WERI-Rb-1 (cell line): ENCODE measurements around the gene SIK3.

Experiments
- DNase-seq: peaks from one replicate; pipeline ENCODE4 v3.0.0-alpha.2; 2020
- H3K27ac ChIP-seq: fragments of 250-450 bp; sonication (Bioruptor Pico); 2 replicates; pipeline ENCODE4 v1.5.1; 2020; ENCODE audit warnings: mild to moderate bottlenecking, moderate library complexity
- H3K27me3 ChIP-seq: fragments of 250-450 bp; sonication (Bioruptor Pico); 2 replicates; pipeline ENCODE4 v1.5.1; 2021; ENCODE audit warnings: mild to moderate bottlenecking, low read depth, moderate library complexity; ENCODE audit not compliant: insufficient read depth, severe bottlenecking
- H3K36me3 ChIP-seq: fragments of 250-450 bp; sonication (Bioruptor Pico); 2 replicates; pipeline ENCODE4 v1.5.1; 2020; ENCODE audit warnings: mild to moderate bottlenecking, moderate library complexity
- H3K4me3 ChIP-seq: 2 replicates; pipeline ENCODE4 v1.5.1; 2011; ENCODE audit warnings: low read depth, mild to moderate bottlenecking, control low read depth, low read length
- H3K9me3 ChIP-seq: fragments of 250-450 bp; sonication (Bioruptor Pico); 2 replicates; pipeline ENCODE4 v1.5.1; 2021; ENCODE audit warnings: mild to moderate bottlenecking, moderate library complexity; ENCODE audit not compliant: severe bottlenecking
- TF ChIP-seq, protein P1 (sequence below): IDR thresholded peaks from 2 replicates; pipeline ENCODE4 v1.5.1; 2011; ENCODE audit warnings: low read depth, mild to moderate bottlenecking, control low read depth, inconsistent platforms, low read length

Gene SIK3

GRCh38 chr11:117068303-117068860, 29.8 kb downstream of the SIK3 start:
- no peak overlapping the region for H3K27ac ChIP-seq
- TF ChIP-seq, protein P1, sequence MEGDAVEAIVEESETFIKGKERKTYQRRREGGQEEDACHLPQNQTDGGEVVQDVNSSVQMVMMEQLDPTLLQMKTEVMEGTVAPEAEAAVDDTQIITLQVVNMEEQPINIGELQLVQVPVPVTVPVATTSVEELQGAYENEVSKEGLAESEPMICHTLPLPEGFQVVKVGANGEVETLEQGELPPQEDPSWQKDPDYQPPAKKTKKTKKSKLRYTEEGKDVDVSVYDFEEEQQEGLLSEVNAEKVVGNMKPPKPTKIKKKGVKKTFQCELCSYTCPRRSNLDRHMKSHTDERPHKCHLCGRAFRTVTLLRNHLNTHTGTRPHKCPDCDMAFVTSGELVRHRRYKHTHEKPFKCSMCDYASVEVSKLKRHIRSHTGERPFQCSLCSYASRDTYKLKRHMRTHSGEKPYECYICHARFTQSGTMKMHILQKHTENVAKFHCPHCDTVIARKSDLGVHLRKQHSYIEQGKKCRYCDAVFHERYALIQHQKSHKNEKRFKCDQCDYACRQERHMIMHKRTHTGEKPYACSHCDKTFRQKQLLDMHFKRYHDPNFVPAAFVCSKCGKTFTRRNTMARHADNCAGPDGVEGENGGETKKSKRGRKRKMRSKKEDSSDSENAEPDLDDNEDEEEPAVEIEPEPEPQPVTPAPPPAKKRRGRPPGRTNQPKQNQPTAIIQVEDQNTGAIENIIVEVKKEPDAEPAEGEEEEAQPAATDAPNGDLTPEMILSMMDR = no peak
- no peaks in the 10 kb centered on the region for H3K27me3 ChIP-seq
- H3K4me3 ChIP-seq = no peak overlapping the region
- DNase-seq = no peak
- no peaks in the 10 kb centered on the region for H3K9me3 ChIP-seq
- H3K36me3 ChIP-seq = no peaks in the 10 kb centered on the region

DNA sequence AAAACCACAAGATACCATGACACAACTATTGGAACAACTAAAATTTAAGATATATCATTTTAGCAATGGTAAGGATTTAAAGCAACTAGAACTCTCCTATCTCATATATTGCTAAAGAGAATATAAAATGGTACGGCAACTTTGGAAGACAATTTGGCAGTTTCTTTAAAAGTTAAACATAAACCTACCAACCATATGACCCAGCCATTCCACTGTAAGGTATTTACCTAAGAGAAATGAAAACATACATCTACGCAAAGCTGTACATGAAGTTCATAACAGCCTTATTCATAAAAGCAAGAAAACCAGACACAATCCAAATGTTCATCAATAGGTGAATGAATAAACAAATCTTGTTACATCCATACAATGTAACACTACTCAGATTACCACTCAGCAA, 31.3 kb downstream of the SIK3 start:
- H3K27ac ChIP-seq = no peak overlapping the region
- no peak for DNase-seq
- H3K4me3 ChIP-seq = no peak overlapping the region
- H3K27me3 ChIP-seq = no peaks in the 10 kb centered on the region
- TF ChIP-seq, protein P1 = no peak
- no peaks in the 10 kb centered on the region for H3K36me3 ChIP-seq
- H3K9me3 ChIP-seq = no peaks in the 10 kb centered on the region

DNA sequence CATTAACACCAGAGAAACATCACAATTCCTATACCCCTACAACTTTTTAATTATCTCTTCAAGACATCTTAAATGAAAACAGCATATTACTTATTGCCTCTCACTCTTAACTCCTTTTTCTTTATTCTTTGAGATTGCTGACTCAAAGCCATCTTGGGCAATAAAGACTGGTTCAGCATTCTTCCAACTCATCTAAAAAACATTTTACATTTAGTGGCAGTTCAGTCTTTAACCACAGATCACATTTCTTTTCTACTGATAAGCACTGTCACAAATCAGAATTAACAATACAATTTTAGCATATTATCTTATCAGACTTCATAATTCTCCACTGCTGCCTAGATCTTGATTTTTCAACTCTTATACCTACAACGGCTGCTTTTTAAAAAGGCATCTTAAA, 34.0 kb downstream of the SIK3 start:
- H3K27me3 ChIP-seq = no peaks in the 10 kb centered on the region
- TF ChIP-seq, protein P1 = no peak
- H3K9me3 ChIP-seq = no peaks in the 10 kb centered on the region
- H3K27ac ChIP-seq = no peak overlapping the region
- no peak overlapping the region for H3K4me3 ChIP-seq
- no peaks in the 10 kb centered on the region for H3K36me3 ChIP-seq
- DNase-seq = no peak

DNA sequence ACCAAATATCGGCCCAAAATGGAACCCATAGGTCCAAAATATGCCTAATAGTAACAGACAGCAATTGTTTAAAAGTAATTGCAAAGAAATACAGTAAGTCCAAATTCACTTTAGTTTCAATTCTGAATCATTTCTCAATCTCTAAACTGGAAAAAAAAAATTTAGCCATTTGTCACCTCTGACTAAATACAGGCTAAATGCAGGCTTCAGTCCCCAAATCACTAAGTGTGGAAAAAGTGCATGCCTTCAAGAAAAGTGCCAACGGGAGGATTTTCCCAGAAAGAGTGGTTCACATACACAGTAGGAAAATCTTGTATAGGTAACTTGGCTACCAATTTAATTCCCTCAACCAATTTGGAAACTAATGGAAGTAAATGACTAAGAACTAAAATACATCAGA, 35.7 kb downstream of the SIK3 start:
- Histone ChIP-seq H3K4me3 (no peak overlapping the region), H3K9me3 (no peaks in the 10 kb centered on the region), H3K36me3 (no peaks in the 10 kb centered on the region), H3K27ac (no peak overlapping the region), H3K27me3 (no peaks in the 10 kb centered on the region)
- TF ChIP-seq, protein P1 = no peak
- no peak for DNase-seq

DNA sequence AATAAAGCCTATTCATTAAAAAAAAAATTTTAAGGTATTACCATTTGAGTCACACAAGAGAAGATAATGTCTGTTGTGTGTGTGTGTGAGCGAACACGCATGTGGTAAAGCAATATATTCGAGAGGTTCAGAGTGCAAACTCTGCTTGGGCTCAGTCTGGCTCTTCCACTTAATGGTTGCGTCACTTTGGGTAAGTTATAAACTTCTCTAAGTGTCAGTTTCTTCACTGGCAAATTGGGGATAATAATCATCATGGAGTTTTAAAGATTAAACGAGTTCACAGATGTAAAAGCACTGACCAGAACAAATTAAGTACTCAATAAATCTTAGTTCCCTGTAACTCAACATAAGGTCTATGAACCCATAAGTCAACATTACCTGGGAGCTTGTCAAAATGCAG, 37.0 kb downstream of the SIK3 start:
- TF ChIP-seq, protein P1 = no peak
- Histone ChIP-seq H3K9me3 (no peaks in the 10 kb centered on the region), H3K27me3 (no peaks in the 10 kb centered on the region), H3K4me3 (no peak overlapping the region), H3K36me3 (no peaks in the 10 kb centered on the region), H3K27ac (no peak overlapping the region)
- DNase-seq = no peak

- Histone ChIP-seq H3K36me3 (no peaks in the 10 kb centered on the region), H3K27ac (no peak overlapping the region), H3K9me3 (no peaks in the 10 kb centered on the region), H3K4me3 (no peak overlapping the region), H3K27me3 (no peaks in the 10 kb centered on the region)
- no peak for DNase-seq
- TF ChIP-seq, protein P1 = no peak
These were observed 38.5 kb downstream of the SIK3 start for GRCh38 chr11:117059611-117060148.
